Measurements from ENCODE around the gene CRYBB3. TPM values are rescaled to one million over a fixed set of nuclear protein-coding genes. Genes with fewer than 3 reads are reported as not detected.

Gene CRYBB3
- total and polyA plus RNA-seq, 10 of the 15 experiments (the other 5 are each of a cell fraction or from before 2014, with no cell fraction given), result 0.26 TPM; not detected in 9

DNA sequence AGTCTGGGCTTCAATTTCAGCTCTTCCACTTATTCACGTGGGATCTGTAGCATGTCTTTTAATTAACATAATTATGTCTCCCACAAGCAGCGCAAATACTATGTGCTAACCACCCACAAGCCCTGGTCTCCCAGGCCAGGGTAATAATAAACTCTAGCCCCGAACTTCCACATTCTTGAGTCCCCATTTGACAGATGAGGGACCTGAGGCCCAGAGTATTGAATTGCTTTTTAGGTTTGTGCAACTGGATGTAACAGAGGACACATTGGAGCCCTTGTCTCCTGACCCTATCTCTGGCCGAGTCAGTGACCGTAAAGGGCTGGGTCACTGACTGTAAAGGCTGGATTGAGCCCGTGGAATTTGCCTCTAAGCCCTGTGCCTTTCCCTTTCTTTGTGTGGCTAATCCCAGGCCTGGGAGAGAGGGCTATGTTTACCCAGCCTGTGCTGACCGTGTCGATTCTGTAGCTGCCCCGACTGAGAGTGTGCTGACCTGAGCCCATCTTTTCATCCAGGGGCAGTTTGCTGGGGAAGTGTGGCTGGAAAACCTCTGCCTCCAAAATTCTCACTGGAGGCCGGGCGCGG, 23.7 kb downstream of the CRYBB3 start:
- 28% methylated on average over 12 of the region's 12 CpGs for WGBS (ENCODE audit: insufficient coverage, insufficient replicate concordance, low lambda C conversion rate, missing lambda C conversion rate)
- no peak for FAIRE-seq
- SMC1A ChIA-PET (ENCODE audit: uncharacterized antibody, unreplicated experiment), result no interaction called here
- no peak overlapping the region for H3K9ac ChIP-seq (ENCODE audit: control insufficient read depth, insufficient read depth, low read length)
- H3K4me1 ChIP-seq (ENCODE audit: control insufficient read depth, insufficient read depth, low read length), result no peaks in the 10 kb centered on the region
- no peak for ATAC-seq
- DNase-seq (ENCODE audit: low read depth, low spot score), result no peak
- no peak overlapping the region for H2AFZ ChIP-seq (ENCODE audit: control insufficient read depth, low read depth, low read length)
- CTCF ChIA-PET, result no interaction called here
- no peak overlapping the region for H3K27ac ChIP-seq (ENCODE audit: control insufficient read depth, insufficient read depth)
- RAD21 ChIA-PET (ENCODE audit: unreplicated experiment), result no interaction called here
- no peaks in the 10 kb centered on the region for H3K9me3 ChIP-seq (replicated peaks; ENCODE audit: control insufficient read depth, insufficient read depth, low read length)
- H3K4me3 ChIP-seq, result no peak overlapping the region
- TF ChIP-seq DPF2 (IDR thresholded peaks at IDR 0.05), result no peak
- TF ChIP-seq SREBF2 (IDR thresholded peaks at IDR 0.05; ENCODE audit: low read length), result no peak
- TF ChIP-seq RUNX3 (IDR thresholded peaks at IDR 0.05; ENCODE audit: low read length), result no peak
- no peak for TF ChIP-seq PML (IDR thresholded peaks at IDR 0.05; ENCODE audit: low read length)
- TF ChIP-seq JUNB (IDR thresholded peaks at IDR 0.05), result no peak
- no peak for TF ChIP-seq ZNF384 (IDR thresholded peaks at IDR 0.05; ENCODE audit: borderline replicate concordance, low read depth, low read length)
- no peak for TF ChIP-seq POLR2AphosphoS2 (IDR thresholded peaks at IDR 0.05; ENCODE audit: low read depth, low read length)
- TF ChIP-seq, protein P1, sequence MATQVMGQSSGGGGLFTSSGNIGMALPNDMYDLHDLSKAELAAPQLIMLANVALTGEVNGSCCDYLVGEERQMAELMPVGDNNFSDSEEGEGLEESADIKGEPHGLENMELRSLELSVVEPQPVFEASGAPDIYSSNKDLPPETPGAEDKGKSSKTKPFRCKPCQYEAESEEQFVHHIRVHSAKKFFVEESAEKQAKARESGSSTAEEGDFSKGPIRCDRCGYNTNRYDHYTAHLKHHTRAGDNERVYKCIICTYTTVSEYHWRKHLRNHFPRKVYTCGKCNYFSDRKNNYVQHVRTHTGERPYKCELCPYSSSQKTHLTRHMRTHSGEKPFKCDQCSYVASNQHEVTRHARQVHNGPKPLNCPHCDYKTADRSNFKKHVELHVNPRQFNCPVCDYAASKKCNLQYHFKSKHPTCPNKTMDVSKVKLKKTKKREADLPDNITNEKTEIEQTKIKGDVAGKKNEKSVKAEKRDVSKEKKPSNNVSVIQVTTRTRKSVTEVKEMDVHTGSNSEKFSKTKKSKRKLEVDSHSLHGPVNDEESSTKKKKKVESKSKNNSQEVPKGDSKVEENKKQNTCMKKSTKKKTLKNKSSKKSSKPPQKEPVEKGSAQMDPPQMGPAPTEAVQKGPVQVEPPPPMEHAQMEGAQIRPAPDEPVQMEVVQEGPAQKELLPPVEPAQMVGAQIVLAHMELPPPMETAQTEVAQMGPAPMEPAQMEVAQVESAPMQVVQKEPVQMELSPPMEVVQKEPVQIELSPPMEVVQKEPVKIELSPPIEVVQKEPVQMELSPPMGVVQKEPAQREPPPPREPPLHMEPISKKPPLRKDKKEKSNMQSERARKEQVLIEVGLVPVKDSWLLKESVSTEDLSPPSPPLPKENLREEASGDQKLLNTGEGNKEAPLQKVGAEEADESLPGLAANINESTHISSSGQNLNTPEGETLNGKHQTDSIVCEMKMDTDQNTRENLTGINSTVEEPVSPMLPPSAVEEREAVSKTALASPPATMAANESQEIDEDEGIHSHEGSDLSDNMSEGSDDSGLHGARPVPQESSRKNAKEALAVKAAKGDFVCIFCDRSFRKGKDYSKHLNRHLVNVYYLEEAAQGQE (IDR thresholded peaks at IDR 0.05; ENCODE audit: low read depth, low read length), result no peak
- POLR2A ChIA-PET, result no interaction called here
- in situ Hi-C loops (cut with MboI), result no loop called here
- no peaks in the 10 kb centered on the region for H3K79me2 ChIP-seq (ENCODE audit: control insufficient read depth, insufficient read depth, low read length)
- H3K36me3 ChIP-seq (ENCODE audit: control insufficient read depth in 2 of 2, insufficient read depth in 2 of 2, low read length in 1 of 2), result no peaks in the 10 kb centered on the region
- no peak overlapping the region for H3K4me2 ChIP-seq (ENCODE audit: control insufficient read depth, insufficient read depth)
- no TSS peak for BruUV-seq (replicated peaks)
- H3K27me3 ChIP-seq (replicated peaks in 1 of 2; ENCODE audit: control insufficient read depth in 2 of 2, insufficient read depth in 2 of 2, low read length in 1 of 2), result no peaks in the 10 kb centered on the region; a peak in 1 of 4 replicates
- H4K20me1 ChIP-seq (ENCODE audit: control insufficient read depth, insufficient read depth), result no peaks in the 10 kb centered on the region
- intact Hi-C loops (cut with micrococcal nuclease; ENCODE audit: unreplicated experiment), result no loop called here

Measured in GM12878 (cell line).